Lower lobe of right lung (tissue), 2 donors: Measurements from ENCODE around the gene TMED7. TPM values are rescaled to one million over a fixed set of nuclear protein-coding genes. Genes with fewer than 3 reads are reported as not detected.

Experiments used
- ATAC-seq, 2 donors: fragments of 200-7000 bp; cut with Tn5 transposase; one replicate each; pipeline ENCODE4 v1.9.1; 2020 to 2022; ENCODE audit warnings: mild to moderate bottlenecking in 2 of 2, moderate library complexity in 2 of 2
- DNase-seq: peaks from one replicate; pipeline ENCODE4 v3.0.0-alpha.2; 2020
- H3K27ac ChIP-seq: fragments of 200-600 bp; one replicate; pipeline ENCODE4 v1.8.0; 2022
- H3K27me3 ChIP-seq: fragments of 200-600 bp; one replicate; pipeline ENCODE4 v1.8.0; 2022; ENCODE audit warnings: low read depth
- H3K36me3 ChIP-seq: fragments of 200-600 bp; one replicate; pipeline ENCODE4 v1.8.0; 2022; ENCODE audit warnings: mild to moderate bottlenecking
- H3K4me1 ChIP-seq: fragments of 200-600 bp; one replicate; pipeline ENCODE4 v1.8.0; 2022
- H3K4me3 ChIP-seq: fragments of 200-600 bp; one replicate; pipeline ENCODE4 v1.8.0; 2022; ENCODE audit warnings: mild to moderate bottlenecking
- H3K9me3 ChIP-seq: fragments of 200-600 bp; one replicate; pipeline ENCODE4 v1.8.0; 2022
- intact Hi-C: fragments of 100-400 bp; cut with DNase I; formaldehyde crosslinking; loops from one replicate; pipeline ENCODE4 v1.11.0; 2022
- total RNA-seq: library from RNA; stranded (reverse); fragmentation: NEBNext Ultra II Directional; extraction: Animal tissue kit (Norgen Biotek cat#: 25700); gene quantifications from one replicate; pipeline ENCODE4 v1.2.1, GENCODE V29; 2021
- TF ChIP-seq, protein P1 (sequence below): fragments of 200-600 bp; IDR thresholded peaks from one replicate; pipeline ENCODE4 v1.8.0; 2022; ENCODE audit warnings: antibody characterized with exemption, mild to moderate bottlenecking
- donor health status: DM: no; HTN: yes; CAD: no; lungs with severe emphysema.

TMED7 gene
- total RNA-seq, 1 donor from 2014 or later: 82.2 TPM

DNA sequence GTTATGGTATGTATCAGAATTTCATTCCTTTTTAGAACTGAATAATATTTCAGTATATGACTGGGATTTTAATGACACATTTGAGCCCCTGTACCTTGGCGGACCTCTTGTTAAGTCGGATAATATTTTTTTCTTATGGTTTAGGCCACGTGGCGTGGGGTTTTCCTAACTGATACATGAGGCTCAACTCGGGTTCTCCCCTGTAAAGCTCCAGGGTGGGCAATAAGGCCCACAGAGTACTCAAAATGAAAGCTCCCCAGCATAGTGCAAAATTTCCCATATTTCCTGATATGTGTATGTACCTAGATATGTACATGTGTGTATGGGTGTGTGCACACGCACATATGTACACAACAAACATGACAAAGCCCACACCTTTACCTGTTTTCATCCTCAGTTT lies 48.1 kb downstream of the TMED7 start:
- intact Hi-C loops: no loop called here

DNA sequence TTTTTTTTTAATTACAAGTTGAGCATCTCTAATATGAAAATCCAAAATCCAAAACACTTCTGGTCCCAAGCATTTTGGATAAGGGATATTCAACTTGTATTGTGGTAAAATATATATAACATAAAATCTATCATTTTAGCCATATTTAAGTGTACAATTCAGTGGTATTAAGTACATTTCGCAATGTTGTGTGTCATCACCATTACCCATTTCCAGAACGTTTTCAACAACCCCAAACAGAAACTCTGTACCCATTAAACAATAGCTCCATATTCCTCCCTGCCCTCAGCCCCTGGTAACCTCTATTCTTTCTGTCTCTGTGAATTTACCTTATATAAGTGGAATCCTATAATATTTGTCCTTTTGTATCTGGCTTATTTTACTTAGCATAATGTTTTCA lies 48.5 kb downstream of the TMED7 start:
- no peaks in the 10 kb centered on the region for H3K27me3 ChIP-seq
- peaks cover 6% of the 10 kb centered on the region for H3K36me3 ChIP-seq
- no peak overlapping the region for H3K27ac ChIP-seq
- TF ChIP-seq, protein P1, sequence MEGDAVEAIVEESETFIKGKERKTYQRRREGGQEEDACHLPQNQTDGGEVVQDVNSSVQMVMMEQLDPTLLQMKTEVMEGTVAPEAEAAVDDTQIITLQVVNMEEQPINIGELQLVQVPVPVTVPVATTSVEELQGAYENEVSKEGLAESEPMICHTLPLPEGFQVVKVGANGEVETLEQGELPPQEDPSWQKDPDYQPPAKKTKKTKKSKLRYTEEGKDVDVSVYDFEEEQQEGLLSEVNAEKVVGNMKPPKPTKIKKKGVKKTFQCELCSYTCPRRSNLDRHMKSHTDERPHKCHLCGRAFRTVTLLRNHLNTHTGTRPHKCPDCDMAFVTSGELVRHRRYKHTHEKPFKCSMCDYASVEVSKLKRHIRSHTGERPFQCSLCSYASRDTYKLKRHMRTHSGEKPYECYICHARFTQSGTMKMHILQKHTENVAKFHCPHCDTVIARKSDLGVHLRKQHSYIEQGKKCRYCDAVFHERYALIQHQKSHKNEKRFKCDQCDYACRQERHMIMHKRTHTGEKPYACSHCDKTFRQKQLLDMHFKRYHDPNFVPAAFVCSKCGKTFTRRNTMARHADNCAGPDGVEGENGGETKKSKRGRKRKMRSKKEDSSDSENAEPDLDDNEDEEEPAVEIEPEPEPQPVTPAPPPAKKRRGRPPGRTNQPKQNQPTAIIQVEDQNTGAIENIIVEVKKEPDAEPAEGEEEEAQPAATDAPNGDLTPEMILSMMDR: no peak
- intact Hi-C loops: no loop called here
- no peaks in the 10 kb centered on the region for H3K4me1 ChIP-seq
- H3K9me3 ChIP-seq: no peaks in the 10 kb centered on the region
- no peak for DNase-seq
- no peak overlapping the region for H3K4me3 ChIP-seq
- ATAC-seq: no peak

More for the DNA sequence above, 48.1 kb downstream of the TMED7 start:
- DNase-seq (no peak), ATAC-seq (no peak)
- no peak overlapping the region for H3K4me3 ChIP-seq
- H3K27me3 ChIP-seq: no peaks in the 10 kb centered on the region
- H3K27ac ChIP-seq: no peak overlapping the region
- H3K36me3 ChIP-seq: peaks cover 6% of the 10 kb centered on the region
- no peaks in the 10 kb centered on the region for H3K4me1 ChIP-seq
- no peaks in the 10 kb centered on the region for H3K9me3 ChIP-seq
- TF ChIP-seq, protein P1: no peak

DNA sequence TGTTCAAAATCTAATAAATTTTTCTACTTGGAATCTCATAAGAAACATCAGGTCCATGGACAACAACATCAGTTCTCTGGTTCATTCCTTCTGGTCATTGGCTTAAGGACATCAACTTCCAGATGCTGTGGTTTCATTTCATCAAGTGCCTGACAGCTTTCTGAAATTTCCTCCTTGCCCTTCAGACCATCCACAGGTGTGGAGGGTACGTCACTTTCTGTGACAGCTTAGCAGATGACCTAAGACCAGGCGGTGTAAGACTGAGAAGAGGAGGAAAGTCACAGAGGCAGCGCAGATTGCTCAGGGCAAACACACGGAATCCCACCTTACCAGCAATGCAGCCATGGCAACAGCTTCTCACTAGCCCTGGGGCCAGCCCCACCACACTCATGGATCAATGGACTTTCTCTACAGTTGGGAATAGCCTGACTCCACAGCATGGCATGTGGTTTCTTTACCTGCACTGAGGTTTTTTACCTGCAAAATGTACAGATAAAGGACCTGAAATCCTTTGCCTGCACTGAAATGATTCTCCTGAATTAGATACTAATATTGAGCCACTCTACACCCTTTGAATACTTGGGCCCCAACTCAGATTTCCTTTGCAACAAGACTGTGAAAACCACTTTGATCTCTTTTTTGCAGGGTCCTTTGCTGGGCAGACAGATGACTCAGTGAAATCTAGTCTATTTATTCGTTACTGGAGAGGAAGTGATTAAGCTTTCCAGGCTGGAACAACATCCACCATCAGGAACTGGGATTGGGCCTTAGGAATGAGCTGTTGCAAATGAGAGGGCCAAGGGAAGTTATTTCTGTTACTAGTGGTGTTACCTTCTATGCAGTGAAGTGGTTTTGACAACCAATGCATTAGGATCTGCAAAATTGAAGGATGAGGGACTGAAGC lies 50.4 kb downstream of the TMED7 start:
- DNase-seq: no peak
- peaks cover 6% of the 10 kb centered on the region for H3K36me3 ChIP-seq
- ATAC-seq: no peak
- H3K27ac ChIP-seq: no peak overlapping the region
- no peaks in the 10 kb centered on the region for H3K27me3 ChIP-seq
- no peaks in the 10 kb centered on the region for H3K4me1 ChIP-seq
- intact Hi-C loops: no loop called here
- H3K4me3 ChIP-seq: no peak overlapping the region
- no peaks in the 10 kb centered on the region for H3K9me3 ChIP-seq
- TF ChIP-seq, protein P1: no peak

DNA sequence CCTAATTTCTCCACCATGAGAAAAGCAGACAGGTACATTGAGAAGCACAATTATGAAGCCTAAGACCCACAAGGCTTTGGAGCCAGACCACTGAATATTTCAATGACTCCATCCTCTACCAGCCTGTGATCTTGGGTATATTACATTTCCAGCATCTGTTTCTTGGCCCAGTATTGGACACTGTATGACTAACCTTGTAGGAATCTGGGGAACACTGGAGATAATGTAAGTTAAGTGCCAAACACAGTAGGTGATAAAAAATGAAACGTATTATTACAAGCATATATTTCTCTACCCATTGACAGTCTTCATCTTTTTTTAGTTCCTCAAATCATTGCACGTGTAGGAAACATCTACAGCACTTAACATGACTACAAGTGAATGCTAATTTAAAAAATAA lies 52.7 kb downstream of the TMED7 start:
- Histone ChIP-seq H3K4me1 (no peaks in the 10 kb centered on the region), H3K27ac (no peak overlapping the region), H3K36me3 (peaks cover 6% of the 10 kb centered on the region), H3K4me3 (no peak overlapping the region), H3K27me3 (no peaks in the 10 kb centered on the region), H3K9me3 (no peaks in the 10 kb centered on the region)
- no peak for ATAC-seq
- TF ChIP-seq, protein P1: no peak
- intact Hi-C loops: loop anchor here (5.0 kb wide), 1 partner anchor 266 kb away; no protein-coding TSS in a partner anchor
- DNase-seq: no peak

DNA sequence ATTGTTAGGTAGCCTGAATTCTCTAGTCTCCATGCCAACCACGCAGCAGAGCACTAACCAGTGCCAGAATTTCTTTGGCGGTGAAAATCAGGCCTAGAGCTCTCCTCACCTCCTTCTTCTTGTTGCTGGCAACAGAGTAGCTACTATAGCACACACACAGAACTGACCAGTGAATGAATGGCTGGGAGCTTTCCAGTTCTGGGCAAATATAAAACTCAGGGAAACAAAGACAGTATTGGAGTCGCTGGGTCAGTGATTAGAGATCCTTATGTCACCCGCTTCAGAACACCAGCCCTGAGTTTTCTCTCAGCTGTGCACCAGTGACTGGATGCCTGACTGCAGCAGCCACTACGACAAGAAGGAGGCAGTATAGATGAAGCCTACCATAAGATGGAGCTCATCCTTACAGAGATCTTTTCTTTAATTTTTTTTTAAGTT lies 54.4 kb downstream of the TMED7 start:
- Histone ChIP-seq H3K27ac (no peak overlapping the region), H3K36me3 (no peaks in the 10 kb centered on the region), H3K9me3 (no peaks in the 10 kb centered on the region), H3K27me3 (no peaks in the 10 kb centered on the region), H3K4me3 (no peak overlapping the region), H3K4me1 (no peaks in the 10 kb centered on the region)
- intact Hi-C loops: loop anchor here (5.0 kb wide), 1 partner anchor 264 kb away; no protein-coding TSS in a partner anchor
- no peak for DNase-seq
- TF ChIP-seq, protein P1: no peak
- no peak for ATAC-seq
